Thoracic aorta (tissue), 2 donors: ENCODE results near the gene NAMPT. TPM values are rescaled to one million over a fixed set of nuclear protein-coding genes. Genes with fewer than 3 reads are reported as not detected.
"Not testable (repeated sequence)": the region's sequence is repeated elsewhere in the genome, so short reads cannot be mapped to it uniquely, and the experiment has no call there.

Source experiments
- ATAC-seq: fragments of 150-250 bp; one replicate; pipeline ENCODE4 v1.8.0; 2017; ENCODE audit warnings: low read depth; ENCODE audit not compliant: insufficient number of reproducible peaks, low FRiP score
- DNase-seq: peaks from one replicate; pipeline ENCODE4 v3.0.0-alpha.2; 2020; ENCODE audit warnings: low spot score
- H3K27ac ChIP-seq, 2 donors: fragments of 200-600 bp; sonication (generic); 1 replicate in 1 of 2; 2 replicates in 1 of 2; pipeline ENCODE4 v1.5.1; 2016; ENCODE audit warnings: mild to moderate bottlenecking in 2 of 2, moderate library complexity in 2 of 2
- H3K27me3 ChIP-seq: fragments of 200-600 bp; sonication (generic); replicated peaks from 2 replicates; pipeline ENCODE4 v1.6.0; 2016; ENCODE audit warnings: mild to moderate bottlenecking; ENCODE audit not compliant: insufficient read depth
- H3K36me3 ChIP-seq: fragments of 200-600 bp; sonication (generic); one replicate; pipeline ENCODE4 v1.5.1; 2016
- H3K4me1 ChIP-seq, 2 donors: fragments of 200-600 bp; sonication (generic); 1 replicate in 1 of 2; 2 replicates in 1 of 2; pipeline versions ENCODE4 v1.5.1 to v1.6.0; 2016; ENCODE audit warnings: low read depth in 2 of 2, mild to moderate bottlenecking in 1 of 2; ENCODE audit not compliant: control insufficient read depth in 1 of 2
- H3K4me3 ChIP-seq: fragments of 200-600 bp; sonication (generic); 2 replicates; pipeline ENCODE4 v1.5.1; 2016; ENCODE audit warnings: mild to moderate bottlenecking
- H3K9me3 ChIP-seq: fragments of 200-600 bp; sonication (generic); 2 replicates; pipeline ENCODE4 v1.5.1; 2016
- CTCF ChIP-seq: fragments of 200-600 bp; sonication (generic); IDR thresholded peaks from one replicate; pipeline ENCODE4 v1.5.1; 2019; ENCODE audit warnings: antibody characterized with exemption
- total RNA-seq, 2 donors: library from RNA; depleted of rRNA; stranded (reverse); fragments of >200 nt; gene quantifications; one replicate each; pipeline versions ENCODE4 v1.1.0 to v1.2.3, GENCODE V29; 2016

NAMPT gene
- total RNA-seq, 2 donors from 2014 or later: 274 to 1,075 TPM

GRCh38 chr7:106216923-106217542 lies 67.8 kb downstream of the NAMPT start:
- Histone ChIP-seq H3K27ac (peak overlapping the region; percentile 77 to 85), H3K27me3 (no peaks in the 10 kb centered on the region), H3K4me1 (peaks cover 7 to 29% of the 10 kb centered on the region in 2 donors), H3K9me3 (no peaks in the 10 kb centered on the region), H3K4me3 (peak overlapping the region; percentile 41), H3K36me3 (no peaks in the 10 kb centered on the region)
- ATAC-seq (peak; percentile 67), DNase-seq (peak; percentile 22)
- TF ChIP-seq CTCF: no peak

DNA sequence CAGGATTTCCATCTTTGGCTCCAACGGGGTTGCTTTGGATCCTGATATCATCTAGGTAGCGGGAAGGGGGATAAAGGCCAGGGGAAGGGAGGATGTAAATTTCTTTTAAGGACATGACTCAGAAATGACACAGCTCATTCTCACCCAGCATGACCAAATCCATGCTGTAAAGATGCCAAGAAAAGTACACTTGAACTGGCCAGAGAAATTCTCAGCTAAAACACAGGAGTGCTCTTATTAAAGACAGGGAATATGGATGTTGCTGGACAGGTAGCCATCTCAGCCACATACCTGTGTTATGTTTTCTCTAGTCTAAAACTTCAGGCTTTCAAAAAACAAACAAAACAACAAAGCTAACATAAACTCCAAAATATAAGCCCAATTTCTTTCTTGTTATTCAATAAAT lies 68.3 kb downstream of the NAMPT start:
- peak; percentile 38 for DNase-seq

GRCh38 chr7:106215868-106216516 lies 68.8 kb downstream of the NAMPT start:
- Histone ChIP-seq H3K4me1 (peaks cover 7 to 29% of the 10 kb centered on the region in 2 donors), H3K9me3 (no peaks in the 10 kb centered on the region), H3K27me3 (no peaks in the 10 kb centered on the region), H3K27ac (peak overlapping the region; percentile 77 to 85), H3K4me3 (no peak overlapping the region), H3K36me3 (no peaks in the 10 kb centered on the region)
- DNase-seq: no peak
- TF ChIP-seq CTCF: no peak
- ATAC-seq: no peak

More for the DNA sequence above, 68.3 kb downstream of the NAMPT start:
- TF ChIP-seq CTCF: no peak
- Histone ChIP-seq H3K27me3 (no peaks in the 10 kb centered on the region), H3K36me3 (no peaks in the 10 kb centered on the region), H3K4me3 (peak overlapping the region; percentile 41), H3K9me3 (no peaks in the 10 kb centered on the region), H3K4me1 (peaks cover 7 to 29% of the 10 kb centered on the region in 2 donors), H3K27ac (peak overlapping the region; percentile 77 to 85)
- ATAC-seq: peak; percentile 95

GRCh38 chr7:106208944-106209343 lies 75.8 kb downstream of the NAMPT start:
- not testable (repeated sequence) for H3K27me3 ChIP-seq, ATAC-seq, H3K27ac ChIP-seq, H3K9me3 ChIP-seq, H3K4me1 ChIP-seq, H3K4me3 ChIP-seq, DNase-seq, H3K36me3 ChIP-seq

GRCh38 chr7:106206826-106207541 lies 77.8 kb downstream of the NAMPT start:
- TF ChIP-seq CTCF: no peak
- ATAC-seq (no peak), DNase-seq (no peak)
- no peaks in the 10 kb centered on the region for H3K9me3 ChIP-seq
- no peaks in the 10 kb centered on the region for H3K4me1 ChIP-seq
- H3K27me3 ChIP-seq: no peaks in the 10 kb centered on the region
- H3K4me3 ChIP-seq: no peak overlapping the region
- no peak overlapping the region for H3K27ac ChIP-seq
- no peaks in the 10 kb centered on the region for H3K36me3 ChIP-seq
